Measurements from ENCODE around the gene RLN2. TPM values are rescaled to one million over a fixed set of nuclear protein-coding genes. Genes with fewer than 3 reads are reported as not detected.

RLN2 gene
- total RNA-seq, 1 donor from 2014 or later: not detected

- no peak for ATAC-seq
- DNase-seq (ENCODE audit: missing footprints): no peak
- intact Hi-C loops (cut with DNase I): no loop called here
Observed at GRCh38 chr9:5286262-5286661, 18.3 kb downstream of the RLN2 start.

GRCh38 chr9:5278486-5278885 is 26.0 kb downstream of the RLN2 start:
- no peak for ATAC-seq
- DNase-seq (ENCODE audit: missing footprints): no peak
- intact Hi-C loops (cut with DNase I): no loop called here

- intact Hi-C loops (cut with DNase I): no loop called here
- no peak for DNase-seq (ENCODE audit: missing footprints)
- ATAC-seq: no peak
Observed at GRCh38 chr9:5274770-5275169, 29.7 kb downstream of the RLN2 start.

GRCh38 chr9:5269249-5269715 is 35.2 kb downstream of the RLN2 start:
- intact Hi-C loops (cut with DNase I): no loop called here
- no peak for ATAC-seq
- DNase-seq (ENCODE audit: missing footprints): no peak

GRCh38 chr9:5265939-5266338 is 38.6 kb downstream of the RLN2 start:
- DNase-seq (ENCODE audit: missing footprints) (no peak), ATAC-seq (no peak)
- intact Hi-C loops (cut with DNase I): no loop called here

GRCh38 chr9:5264219-5264595 is 40.3 kb downstream of the RLN2 start:
- DNase-seq (ENCODE audit: missing footprints) (no peak), ATAC-seq (no peak)
- intact Hi-C loops (cut with DNase I): no loop called here

GRCh38 chr9:5263351-5264218 is 40.9 kb downstream of the RLN2 start:
- ATAC-seq (no peak), DNase-seq (ENCODE audit: missing footprints) (no peak)
- intact Hi-C loops (cut with DNase I): no loop called here

Other genes starting within 250 kb of the RLN2 start
- not detected for gene INSL6, start 119.1 kb downstream of the RLN2 start, total RNA-seq
- gene INSL4, start 73.3 kb downstream of the RLN2 start, total RNA-seq: not detected
- gene RLN1, start 35.2 kb upstream of the RLN2 start, total RNA-seq: 0.43 TPM
- 44.3 TPM for gene PLGRKT, start 133.2 kb upstream of the RLN2 start, total RNA-seq
- gene CD274, start 145.8 kb upstream of the RLN2 start, total RNA-seq: 12.0 TPM
- 3.3 TPM for gene PDCD1LG2, start 205.8 kb upstream of the RLN2 start, total RNA-seq

Data from Right ventricle myocardium inferior (tissue), 1 donor.